ENCODE results near the gene STUM.

Gene STUM

DNA sequence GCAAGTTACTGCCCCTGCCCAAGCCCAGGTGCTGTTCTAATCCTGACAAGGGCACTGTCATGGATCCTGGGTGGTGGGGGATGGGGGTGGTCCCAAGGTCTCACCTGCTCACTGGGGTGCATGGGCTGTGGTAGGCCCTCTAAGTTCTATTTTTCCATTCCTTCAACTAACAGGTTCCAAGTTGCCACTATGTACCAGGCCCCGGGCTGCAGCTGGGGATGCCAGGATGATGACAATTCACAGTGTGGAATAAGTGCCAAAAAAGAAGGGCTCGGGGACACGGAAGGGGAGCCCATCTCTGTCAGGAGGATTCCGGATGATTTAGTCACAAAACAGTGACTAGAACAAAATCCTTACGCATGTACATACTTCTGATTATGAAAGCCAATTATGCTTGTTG lies 76.0 kb downstream of the STUM start:
- no peak for DNase-seq (ENCODE audit: low read depth in 2 of 2, low spot score in 1 of 2)

DNA sequence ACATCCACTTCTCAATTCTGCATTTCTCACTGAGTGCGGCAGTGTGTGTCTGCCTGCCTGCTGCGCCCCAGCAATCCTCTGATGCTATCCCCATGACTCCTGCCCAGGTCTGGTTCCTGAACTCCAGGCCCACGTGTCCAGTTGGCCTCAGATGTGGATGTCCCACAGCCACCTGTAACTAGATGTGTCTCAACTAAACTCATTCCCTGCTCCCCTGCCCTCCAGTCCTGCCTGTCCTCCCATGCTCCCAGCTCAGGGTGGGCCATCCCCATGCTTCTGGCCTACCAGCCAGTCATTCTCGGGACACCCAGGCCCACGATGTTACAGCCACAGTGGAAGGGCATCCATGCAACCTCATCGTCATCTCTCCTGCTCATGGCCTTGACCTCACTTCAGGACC lies 76.8 kb downstream of the STUM start:
- DNase-seq (ENCODE audit: low read depth in 2 of 2, low spot score in 1 of 2): no peak

DNA sequence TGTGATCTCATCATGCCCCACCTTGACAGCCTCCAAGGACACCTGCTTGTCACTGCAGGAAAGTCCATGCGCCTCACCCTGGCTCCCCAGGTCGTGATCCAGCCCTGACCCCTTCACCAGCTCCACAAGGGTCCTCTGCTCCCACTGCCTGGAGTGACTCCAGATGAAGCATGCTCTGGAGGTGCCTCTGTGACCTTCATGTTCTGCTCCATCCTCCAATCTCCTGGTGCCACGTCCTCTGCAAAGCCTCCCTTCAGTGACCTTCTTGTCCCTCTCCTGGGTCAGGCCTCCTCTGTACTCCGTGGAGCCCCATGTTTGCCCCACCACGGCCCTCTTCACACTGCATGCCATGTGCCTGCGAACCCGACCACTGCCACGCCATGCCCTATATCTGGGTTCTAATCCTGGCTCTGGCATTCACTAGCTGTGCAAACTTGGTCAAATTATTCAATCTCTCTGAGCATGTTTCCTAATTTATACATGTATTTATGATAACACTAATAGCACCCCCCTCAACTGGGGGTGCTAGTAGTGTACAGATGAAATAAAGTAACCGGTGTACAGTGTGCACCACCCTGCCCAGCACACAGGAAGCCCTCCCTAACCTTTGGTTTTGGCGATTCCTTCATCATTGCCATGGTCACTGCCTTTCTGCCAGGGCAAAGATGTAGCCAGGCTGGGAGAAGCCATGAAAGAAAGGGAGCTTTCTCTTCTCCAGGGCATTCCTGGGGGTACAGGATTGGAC lies 77.4 kb downstream of the STUM start:
- DNase-seq (ENCODE audit: low read depth in 2 of 2, low spot score in 1 of 2): no peak

DNA sequence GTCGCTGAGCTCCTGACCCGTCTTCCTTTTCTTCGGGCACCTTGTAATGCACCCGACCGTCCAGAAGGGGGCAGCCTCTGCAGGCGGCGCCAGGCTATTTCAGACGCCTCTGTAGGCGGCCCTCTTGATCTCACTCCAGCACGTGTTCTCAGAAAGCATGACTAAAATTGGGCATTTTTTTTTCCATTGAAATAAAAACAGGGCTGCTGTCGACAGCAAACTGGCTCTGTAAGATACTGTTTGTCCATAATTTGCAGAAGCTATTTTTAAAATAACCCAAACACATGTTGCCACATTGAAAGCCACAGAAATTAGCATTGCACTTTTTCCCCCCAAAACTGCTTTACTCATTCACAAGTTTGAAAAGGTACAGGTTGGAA lies 78.0 kb downstream of the STUM start:
- peak; percentile 36 to 65 for DNase-seq (ENCODE audit: low read depth in 2 of 2, low spot score in 1 of 2)

DNA sequence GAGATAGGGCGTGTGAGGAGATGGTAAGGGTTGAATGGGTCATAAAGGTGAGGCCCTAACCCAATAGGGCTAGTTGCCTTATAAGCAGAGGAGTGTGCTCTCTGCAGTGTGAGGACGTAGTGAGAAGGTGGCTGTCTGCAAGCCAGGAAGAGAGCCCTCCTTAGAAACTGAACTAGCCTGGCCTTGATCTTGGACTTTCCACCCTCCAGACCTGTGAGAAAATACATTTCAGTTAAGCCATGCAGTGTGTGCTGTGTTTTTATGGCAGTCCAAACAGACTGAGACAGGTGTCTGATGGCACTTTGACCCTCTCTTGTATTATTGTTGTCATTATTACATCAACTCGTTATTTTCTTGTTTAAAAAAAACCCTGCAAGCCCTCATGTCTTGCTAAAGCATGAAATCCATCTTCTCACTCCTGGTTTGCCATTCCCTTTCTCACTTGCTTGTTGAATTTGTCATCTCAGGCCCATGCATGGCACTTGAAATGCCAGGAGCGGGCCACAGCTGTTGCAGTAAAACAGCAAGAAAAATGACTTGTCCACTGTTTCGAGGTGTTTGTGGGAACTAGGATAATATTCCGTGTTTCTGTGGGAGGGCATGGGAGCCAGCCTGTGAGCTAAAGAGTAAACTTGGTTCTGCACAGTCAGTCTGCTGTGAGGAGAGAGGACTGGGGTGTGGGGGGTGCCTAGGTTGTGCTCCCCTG lies 78.6 kb downstream of the STUM start:
- DNase-seq (ENCODE audit: low read depth in 2 of 2, low spot score in 1 of 2): no peak

DNA sequence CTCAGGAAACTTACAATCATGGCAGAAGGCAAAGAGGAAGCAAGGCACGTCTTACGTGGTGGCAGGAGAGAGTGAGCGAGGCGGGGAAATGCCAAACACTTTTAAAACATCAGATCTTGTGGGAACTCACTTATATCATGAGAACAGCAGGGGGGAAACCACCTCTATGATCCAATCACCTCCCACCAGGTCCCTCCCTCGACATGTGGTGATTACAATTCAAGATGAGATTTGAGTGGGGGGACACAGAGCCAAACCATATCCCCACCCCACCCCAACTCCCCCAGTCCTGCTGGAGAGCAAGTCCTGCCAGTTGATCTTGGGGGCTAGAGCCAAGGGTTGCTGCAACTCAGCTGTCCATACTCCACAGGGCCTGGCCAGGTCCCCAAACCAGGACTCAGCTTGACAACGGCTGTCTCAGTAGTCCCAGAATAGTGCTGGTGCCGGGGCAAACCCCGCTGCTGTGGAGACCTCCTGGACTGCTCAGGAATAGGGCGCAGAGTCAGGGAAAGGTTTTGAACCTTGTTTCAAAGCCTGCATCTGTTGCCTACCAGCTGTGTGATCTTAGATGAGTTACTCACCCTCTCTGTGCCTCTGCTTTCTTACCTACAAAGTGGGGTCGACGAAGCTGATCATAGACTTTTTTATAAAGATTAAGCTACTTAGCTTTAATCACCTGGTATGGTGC lies 79.5 kb downstream of the STUM start:
- no peak for DNase-seq (ENCODE audit: low read depth in 2 of 2, low spot score in 1 of 2)

DNA sequence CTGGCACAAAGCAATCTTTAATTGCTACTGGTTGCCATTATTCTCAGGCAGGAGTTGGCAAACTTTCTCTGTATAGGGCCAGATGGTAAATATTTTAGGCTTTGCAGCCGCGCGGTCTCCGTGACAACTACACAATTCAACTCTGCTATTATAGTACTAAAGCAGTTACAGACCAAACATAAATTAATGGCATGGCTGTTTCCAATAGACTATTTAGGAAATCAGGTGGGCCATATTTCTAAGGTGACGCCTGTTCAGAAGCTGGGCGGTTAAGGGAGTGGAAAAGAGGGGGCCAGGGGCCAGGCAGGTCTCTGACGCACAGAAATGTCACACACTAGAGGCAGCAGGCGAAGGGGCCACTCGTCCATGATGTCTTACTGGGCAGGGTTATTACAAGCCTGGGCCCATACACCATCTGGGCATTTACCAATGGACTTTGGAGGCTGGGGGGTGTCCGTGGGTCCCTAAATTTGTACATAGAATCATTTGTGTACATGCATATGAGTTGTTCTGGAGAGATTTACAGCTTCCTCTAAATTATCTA lies 80.1 kb downstream of the STUM start:
- no peak for DNase-seq (ENCODE audit: low read depth in 2 of 2, low spot score in 1 of 2)

DNA sequence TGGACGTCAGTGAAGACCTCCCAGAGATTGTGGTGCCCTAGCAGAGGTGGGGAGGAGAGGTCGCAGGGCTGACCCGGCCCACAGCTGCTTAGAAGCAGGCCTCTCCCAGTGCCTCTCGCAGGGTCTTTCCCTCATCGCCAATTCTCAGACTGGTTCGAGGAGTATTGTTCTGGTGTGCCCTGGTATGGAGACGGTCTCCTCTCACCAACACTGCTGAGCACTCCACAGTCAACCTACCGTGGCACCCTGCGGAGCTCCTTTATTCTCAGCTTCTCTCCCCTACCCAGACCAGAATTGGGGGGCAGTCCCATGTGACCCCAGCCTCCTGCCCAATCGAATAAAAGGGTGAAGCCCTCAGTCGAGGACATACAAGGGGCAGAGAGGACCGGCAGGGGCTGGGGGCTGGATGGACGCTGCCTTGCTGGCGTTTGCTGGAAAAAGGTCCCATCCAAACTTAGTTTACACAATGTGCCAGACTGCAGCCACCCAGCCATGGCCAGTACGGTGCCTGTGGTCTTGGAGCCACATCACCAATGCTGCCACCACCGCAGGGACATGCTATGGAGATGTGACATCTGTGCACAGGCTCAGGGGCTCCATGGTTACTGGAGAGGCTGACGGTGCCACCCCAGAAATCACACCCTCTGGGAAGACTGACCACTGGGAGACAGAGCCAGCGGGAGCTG lies 80.8 kb downstream of the STUM start:
- DNase-seq (ENCODE audit: low read depth in 2 of 2, low spot score in 1 of 2): no peak

DNA sequence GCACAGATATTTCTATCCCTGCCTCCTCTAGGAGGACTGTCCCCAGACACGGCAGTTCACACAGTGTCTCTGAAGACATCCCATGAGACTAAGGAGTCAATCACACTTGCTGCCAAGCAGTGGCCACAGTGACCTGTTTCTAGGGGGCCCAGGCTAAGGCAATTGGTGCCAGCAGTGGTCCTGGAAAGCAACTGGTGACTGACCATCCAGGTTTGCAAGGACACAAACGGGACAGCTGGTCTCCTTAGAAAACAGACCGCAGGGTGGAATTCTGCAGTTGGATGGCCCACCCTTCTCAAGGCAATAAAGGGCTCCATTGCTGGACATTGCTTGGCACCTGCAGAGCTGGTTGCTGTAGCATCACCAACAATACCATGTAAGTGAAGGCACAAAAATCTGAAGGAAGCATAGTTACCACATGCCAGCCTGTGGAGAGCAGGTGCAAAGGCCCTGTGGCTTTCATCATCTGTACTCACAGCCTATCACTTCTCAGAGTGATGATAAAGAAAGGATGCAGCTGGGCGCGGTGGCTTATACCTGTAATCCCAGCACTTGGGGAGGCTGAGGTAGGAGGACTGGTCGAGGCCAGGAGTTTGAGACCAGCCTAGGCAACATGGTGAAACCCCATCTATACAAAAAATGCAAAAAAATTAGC lies 81.5 kb downstream of the STUM start:
- DNase-seq (ENCODE audit: low read depth in 2 of 2, low spot score in 1 of 2): no peak

DNA sequence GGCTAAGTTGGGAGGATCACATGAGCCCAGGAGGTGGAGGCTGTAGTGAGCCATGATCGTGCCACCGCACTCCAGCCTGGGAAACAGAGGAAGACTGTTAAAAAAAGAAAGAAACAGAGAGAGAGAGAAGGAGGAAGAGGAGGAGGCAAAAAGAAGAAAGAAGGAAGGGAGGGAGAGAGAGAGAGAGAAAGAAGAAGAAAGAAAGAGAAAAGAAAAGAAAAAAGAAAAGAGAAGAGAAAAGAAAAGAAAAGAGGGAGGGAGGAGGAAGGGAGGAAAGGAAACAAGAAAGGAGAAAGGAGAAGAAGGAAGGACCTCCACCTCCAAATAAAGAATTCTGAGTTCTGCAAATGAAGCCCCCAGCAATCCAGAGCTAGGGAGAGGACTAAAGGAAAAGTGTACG lies 82.0 kb downstream of the STUM start:
- no peak for DNase-seq (ENCODE audit: low read depth in 2 of 2, low spot score in 1 of 2)

DNA sequence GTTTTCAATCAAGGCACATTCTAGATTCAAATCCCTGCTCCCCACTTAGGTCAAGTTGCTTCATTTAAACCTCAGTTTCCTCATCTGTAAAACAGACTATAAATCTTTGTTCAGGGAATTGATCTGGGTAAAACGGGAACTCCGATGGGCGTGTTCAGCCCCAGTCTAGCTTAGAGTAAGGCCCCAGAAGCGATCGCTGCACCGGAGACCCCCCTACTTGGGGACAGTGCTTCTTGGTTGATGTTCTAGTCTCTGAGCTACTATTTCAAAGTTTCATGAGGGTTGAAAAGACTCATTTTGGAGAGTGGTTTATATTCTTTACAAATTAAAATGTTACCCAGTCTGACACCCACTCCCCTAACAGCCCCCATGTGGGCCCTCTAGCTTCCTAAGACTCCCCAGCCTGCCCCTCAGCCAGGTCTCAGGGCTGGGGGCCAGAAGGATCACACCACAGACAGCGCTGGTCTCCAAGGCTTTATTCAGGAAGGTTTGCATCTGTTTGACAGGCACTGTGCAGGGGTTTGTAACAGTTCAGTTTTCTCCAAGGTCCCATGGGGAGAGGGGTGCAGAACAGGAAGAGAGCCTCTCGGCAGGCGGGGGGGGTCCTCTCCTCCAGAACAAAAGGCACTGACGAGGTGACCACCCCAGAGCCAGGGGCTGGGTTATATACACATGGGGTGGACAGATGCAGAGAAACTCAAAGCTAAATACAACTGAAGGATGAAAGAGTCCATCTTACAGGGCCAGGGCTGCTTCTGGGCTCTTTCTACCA lies 82.9 kb downstream of the STUM start:
- DNase-seq (ENCODE audit: low read depth in 2 of 2, low spot score in 1 of 2): no peak

DNA sequence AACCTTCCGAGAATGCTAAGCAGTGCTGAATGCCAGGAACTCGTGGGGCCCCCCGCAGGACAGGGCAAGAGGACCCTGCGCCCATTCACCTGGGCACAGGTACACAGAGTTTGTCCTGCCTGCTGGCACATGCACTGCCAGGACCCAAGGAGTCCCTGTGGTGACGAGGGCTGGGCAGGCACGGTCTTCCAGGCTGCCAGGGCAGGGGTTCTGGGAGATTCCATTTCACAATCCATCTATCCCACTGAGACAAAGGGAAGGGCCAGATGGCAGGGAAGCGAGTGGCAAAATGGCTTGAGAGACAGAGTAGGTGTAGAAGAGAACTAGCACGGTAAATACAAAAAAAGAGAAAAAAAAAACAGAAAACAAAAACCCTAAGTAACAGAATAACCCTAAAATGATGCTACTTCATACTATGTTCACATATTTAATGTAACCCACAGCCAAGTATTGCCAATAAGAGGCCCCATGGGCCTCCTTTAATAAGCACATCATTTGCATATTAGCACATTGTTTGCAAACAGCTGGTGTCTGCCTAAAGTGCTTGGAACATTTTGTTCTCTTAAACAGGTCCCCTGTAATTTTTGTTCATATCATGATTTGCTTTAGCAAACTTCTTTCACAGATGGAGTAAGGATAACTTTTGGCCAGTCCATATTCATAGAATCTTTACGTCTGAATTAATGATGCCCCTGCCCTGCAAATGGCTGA lies 83.8 kb downstream of the STUM start:
- no peak for DNase-seq (ENCODE audit: low read depth in 2 of 2, low spot score in 1 of 2)

DNA sequence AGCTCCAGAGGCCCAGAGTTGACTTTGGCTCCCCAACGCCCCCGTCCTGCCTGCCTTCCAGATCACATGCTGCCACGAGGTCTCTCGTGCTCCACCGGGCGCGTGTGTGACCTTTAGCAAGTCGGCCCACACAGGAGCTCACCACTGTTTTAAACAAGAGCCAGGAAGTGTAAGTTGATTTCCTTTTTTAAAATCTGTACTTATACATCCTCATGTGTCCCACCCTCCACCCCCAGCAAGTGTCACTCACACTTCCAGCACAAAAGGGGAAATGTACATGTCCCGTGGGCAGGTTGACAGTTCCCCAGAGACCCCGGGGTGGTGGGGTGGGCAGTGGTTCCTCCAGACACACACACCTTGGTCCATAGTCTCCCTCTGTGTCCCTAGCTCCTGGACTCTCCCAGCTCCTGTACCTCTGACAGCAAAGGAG lies 84.4 kb downstream of the STUM start:
- DNase-seq (ENCODE audit: low read depth in 2 of 2, low spot score in 1 of 2): no peak

DNA sequence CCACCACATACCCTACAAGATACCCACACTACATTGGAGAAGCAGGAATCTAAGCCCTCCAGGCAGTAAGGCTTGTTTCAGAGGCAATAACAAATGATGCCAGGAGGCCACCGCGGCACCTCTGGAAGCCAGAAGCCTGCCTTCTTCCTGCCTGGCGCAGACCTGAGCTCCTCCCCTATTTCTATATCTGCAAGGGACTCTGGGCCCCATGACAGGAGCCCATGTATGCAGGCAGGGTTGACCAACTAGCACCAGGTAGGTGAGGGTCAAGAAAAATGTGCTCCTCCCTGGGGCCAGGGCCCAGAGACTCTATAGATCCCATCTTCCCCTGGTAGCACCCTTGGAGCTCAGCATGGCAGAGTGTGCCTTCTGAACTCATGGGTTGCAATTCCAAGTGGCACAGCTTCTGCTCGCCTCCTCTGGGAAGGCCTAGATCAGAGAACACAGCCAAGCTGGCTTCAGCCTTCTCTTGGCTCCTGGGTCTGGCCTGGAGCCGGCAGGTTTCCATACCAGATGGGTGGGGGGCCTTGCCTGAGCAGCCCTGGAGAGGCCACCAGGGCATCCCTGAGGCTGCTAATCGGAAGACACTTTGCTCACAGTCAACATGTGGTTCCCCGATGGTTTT lies 85.1 kb downstream of the STUM start:
- no peak for DNase-seq (ENCODE audit: low read depth in 2 of 2, low spot score in 1 of 2)

DNA sequence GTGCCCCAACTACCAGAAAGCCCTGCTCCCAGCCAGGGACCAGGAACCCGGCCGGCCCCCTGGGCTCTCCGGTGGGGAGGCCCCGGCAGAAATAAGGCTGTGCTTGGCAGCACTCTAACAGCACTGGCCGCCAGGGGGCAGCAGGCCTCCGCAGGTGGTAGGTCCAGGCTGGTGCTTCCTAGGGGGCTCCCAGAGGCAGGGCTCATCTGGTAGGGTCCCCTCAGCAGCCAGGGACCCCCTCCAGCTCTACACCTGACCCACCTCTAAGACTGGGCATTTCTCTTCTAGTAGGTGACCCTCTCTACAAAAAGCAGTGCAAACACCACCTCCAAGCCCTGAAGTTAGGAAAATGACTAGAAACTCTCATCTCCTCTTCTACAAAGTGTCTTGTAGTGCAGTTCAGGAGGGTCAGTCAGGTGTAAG lies 85.6 kb downstream of the STUM start:
- peak; percentile 67 to 69 for DNase-seq (ENCODE audit: low read depth in 2 of 2, low spot score in 1 of 2)

DNA sequence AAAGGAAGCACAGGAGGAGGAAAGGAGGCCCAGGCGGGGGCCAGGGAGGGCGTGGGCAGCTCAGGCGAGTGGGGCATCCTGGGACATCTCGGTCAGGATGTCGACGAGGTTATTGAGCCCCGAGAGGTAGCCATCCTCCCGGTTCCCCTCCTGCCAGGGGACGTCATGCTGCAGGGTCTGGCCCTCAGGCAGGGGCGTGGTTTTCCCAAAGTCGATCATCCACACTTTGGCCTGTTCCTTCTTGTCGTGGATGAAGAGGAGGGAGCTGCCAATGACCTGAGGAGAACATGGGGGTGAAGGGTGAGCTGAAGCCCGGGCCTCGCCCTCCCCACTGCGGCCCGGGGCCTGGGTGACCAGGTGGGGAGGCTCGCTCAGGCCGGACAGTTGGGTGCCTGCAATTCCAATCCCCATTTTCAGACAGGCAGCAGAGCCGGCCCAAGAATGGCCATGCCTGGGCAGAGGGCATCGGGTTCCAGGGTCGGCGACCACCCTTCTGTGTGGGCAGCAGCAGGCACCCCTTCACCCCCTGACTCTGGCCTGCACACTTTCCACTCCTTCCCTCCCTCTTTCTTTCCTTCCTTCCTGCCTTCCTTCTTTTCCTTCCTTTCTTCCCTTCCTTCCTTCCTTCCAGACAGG lies 86.2 kb downstream of the STUM start:
- no peak for DNase-seq (ENCODE audit: low read depth in 2 of 2, low spot score in 1 of 2)

DNA sequence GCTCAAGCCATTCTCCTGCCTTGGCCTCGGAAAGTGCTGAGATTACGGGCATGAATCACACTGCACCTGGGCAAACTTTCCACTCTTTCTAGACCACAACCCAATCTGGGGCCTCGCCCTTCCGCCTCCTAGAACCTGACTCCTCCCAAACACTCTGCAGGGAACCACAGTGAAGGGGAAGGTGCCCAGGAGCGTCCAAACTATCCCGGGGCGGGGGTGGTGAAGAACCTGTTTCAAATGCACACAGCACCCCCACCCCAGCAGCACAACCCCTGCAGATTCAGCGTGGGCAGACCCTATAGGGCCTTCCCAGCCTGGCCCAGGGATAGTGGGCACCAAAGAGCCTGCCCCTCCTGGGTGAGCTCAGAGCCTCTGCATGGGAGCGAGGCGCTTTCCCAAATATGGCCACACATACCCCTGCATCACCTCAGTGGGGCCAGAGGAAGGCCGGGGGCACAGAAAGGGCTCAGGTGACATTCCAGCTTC lies 86.9 kb downstream of the STUM start:
- no peak for DNase-seq (ENCODE audit: low read depth in 2 of 2, low spot score in 1 of 2)

DNA sequence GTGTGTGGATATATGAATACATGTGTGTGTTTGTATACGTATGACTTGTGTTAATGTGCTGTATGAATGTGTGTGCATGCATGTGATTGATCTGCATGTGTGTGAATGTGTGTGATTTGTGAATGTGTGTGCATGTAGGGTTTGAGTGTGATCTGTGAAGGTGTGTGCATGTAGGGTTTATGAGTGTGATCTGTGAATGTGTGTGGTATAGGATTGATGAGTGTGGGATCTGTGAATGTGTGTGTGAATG lies 88.2 kb downstream of the STUM start:
- DNase-seq (ENCODE audit: low read depth in 2 of 2, low spot score in 1 of 2): no peak
